CD4-positive, alpha-beta T cell treated with Interleukin-4 for 4 hours (primary cell): Measurements from ENCODE around the gene DPF3.
"Not testable (repeated sequence)": the region's sequence is repeated elsewhere in the genome, so short reads cannot be mapped to it uniquely, and the experiment has no call there.

Experiments used
- DNase-seq: peaks from one replicate; pipeline ENCODE4 v3.0.0-alpha.2; 2020

The DPF3 gene

DNA sequence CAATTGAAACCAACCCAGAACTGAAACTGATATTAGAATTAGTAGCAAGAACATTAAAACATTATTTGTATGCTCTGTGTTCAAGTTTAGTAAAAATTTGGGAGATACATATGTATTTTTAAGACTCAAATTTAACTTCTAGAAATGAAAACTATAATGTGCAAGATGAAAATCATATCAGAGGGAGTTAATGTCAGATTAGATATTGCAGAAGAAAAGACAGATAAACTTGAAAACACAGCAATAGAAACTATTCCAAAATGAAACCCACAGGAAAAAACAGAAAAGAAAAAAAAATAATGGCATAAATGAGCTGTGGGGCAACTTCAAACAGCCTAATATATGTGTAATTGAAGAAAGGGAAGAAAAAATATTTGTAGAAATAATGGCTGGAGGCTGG lies 134.9 kb downstream of the DPF3 start:
- DNase-seq, result no peak

DNA sequence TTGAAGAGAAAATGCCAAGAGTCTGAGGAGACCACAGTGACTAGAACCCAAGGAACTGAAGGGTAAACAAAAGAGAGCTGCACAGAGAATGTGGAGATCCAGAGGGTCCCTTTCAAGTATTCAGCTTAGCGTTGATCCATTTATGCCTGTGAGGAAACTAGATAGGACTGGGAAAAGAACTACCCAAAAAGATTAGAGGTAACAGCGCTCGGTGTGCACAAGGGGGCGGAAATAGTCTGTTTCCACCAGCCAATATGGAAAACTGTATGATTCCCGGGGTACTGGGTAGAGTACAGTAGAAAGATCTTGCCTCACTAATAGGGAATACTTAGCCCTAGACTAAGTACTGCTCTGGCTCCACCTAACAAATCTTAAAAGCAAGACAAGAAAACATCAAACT lies 135.5 kb downstream of the DPF3 start:
- DNase-seq, result no peak

DNA sequence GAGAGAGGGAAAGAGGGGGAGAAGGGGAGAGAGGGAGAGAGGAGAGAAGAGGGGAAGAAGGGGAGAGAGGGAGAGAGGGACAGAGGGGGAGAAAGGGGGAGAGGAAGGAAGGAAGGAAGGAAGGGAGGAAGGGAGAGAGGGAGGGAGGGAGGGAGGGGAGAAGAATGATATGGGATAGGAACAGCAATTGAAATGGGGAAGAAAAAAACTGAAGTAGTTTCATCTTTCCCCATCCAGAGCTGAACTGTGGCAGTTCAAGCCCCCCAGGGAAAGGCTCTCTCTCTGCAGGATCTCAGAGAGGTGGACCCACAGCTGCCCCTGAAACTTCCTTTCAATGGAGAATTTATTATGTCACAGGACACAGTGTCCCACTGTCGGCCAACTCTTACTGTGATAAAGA lies 136.9 kb downstream of the DPF3 start:
- no peak for DNase-seq

DNA sequence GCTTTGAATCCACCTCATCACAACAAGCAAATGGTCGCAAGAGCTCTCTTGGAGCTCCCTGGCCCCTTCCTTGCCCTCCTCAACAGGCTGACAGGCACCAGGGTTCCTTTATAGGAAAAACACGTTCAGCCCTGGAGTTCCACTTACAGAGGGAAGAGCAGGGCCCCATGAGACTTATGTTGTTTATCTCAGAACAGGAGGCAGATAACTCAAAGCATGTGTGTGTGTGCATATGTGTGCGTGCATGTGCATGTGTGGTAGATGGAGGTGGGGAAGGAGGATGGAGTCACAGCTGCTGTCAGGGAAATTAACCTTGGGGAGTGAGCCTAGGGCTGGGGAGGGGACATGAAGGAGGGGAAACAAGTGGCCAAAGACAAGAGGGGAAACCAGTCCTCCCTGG lies 138.1 kb downstream of the DPF3 start:
- DNase-seq, result no peak

DNA sequence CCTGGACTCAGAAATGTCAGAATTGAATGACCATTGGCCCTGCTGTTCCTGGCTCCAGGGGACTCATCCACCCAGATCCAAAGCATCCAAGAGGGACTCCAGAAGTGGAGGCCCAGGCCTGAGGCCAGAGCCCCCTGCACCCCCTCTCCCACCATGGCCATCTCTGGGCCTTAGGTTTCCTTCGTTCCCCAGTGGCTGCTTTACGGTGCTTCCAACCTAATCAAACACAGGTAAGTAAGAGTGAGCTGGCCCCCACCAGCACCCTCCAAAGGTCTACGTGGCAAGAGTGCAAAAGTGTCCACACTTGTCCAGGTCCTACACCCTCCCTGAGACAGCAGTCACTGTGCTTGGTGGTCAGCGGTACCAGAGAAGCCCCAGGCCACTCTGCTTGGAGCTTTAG lies 139.0 kb downstream of the DPF3 start:
- no peak for DNase-seq

DNA sequence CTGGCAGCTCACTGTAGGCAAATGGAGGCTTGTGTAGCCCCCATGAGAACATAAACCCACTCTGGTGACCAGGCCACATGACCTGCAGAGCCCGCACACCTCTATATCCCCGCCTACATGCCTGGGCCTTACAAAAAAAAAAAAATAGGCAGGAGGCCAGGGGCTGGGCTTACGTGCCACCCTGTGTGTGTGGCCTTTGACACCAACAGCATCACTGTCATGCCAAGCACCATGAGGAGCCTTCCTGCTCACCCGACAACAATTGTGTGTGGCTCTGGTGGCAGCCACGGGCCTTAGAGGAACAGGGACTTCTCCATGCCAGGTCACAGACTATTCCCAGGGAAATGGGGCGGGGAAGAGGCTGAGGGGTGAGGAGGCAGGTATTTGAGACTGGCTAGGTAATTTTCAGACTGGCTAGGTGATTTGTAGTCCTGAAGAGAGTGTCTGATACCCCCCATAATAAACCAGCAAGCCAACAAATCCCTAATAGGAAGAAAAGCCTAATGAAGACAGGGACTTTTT lies 140.0 kb downstream of the DPF3 start:
- no peak for DNase-seq

DNA sequence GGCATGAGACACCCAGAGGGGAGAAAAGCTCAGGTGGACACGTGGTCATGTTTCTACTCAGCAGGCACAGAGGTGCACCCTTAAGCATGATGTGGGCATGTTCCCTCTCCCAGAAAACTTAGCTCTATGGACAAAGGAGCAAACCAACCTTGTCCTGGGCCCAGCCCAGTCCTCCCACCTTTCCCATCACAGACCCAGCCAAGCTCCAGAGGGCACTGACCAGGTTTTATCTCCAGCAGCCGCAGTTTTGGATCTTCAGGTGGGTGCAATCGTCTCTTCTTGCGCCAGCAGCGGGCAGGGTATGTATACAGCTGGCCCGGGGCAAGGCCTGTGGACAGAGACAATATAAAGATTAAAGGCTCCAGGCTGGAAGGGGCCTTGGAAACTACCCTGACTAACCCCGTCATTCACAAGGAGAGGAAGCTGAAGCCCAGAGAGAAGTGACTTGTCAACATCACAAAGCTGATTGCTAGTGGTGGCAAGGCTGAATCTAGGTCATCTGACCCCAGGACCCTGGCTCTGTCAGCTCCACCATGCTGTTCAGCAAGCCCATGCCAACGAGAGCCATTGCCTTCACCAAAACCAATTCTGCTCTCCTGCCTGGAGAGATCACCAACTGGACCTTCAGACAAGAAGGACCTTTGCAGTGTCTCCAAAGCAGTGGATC lies 140.7 kb downstream of the DPF3 start:
- no peak for DNase-seq

DNA sequence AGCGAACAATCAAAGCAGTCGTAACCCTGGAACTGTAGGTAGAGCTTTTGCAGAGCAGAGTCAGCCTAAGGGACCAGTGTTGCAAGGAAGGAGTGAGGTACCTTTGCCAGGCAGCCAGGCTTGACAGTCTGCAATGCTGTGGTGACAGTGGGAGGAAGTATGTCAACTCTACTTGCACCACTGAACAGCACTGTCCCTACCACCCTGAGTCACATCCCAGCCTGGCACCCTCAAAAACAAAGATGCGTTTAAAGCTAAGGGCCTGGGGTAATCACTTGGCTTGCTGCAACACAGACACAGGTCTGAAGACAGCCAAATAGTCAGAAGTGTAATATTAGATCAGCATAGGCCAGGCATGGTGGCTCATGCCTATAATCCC lies 141.9 kb downstream of the DPF3 start:
- DNase-seq, result no peak

DNA sequence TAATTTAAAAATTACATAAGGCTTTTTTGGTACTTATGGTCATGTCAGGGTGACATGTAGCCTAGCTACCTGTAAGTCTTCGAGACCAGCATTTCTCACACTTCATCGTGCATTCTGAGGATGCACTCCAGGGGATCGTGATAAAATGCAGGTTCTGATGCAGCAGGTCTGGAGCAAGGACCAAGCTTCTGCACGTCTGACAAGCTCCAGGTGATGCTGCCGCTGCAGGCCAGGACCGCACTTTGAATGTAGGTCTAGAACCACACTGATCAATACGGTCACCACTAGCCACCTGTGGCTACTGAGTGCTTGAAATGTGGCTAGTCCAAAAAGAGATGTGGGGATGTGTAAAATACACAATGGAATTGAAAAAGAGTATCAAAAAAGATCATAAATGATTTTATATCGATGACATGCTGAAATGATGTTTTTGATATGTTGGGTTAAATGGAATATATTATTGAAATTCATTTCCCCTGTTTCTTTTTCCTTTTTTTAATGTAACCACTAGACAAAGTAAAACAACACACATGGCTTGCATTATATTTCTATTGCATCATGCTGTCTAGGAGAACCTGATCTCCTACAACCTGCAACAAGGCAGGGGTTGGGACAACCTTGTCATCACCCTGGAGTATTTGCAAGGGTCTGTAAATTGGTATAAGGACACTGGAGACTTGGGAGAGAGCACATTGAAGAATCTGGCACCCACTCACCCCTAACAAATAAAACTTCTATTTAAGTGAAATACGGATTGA lies 142.4 kb downstream of the DPF3 start:
- no peak for DNase-seq

DNA sequence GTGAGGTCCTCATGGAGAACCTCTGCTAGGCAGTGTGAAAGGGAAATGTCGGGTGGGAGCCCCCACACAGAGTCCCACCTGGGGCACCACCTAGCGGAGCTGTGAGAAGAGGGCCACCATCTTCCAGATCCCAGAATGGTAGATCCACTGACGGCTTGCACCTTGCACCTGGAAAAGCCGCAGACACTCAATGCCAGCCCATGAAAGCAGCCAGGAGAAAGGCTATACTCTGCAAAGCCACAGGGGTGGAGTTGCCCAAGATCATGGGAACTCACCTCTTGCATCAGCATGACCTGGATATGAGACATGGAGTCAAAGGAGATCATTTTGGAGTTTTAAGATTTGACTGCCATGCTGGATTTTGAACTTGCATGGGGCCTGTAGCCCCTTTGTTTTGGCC lies 145.0 kb downstream of the DPF3 start:
- DNase-seq, result not testable (repeated sequence)

DNA sequence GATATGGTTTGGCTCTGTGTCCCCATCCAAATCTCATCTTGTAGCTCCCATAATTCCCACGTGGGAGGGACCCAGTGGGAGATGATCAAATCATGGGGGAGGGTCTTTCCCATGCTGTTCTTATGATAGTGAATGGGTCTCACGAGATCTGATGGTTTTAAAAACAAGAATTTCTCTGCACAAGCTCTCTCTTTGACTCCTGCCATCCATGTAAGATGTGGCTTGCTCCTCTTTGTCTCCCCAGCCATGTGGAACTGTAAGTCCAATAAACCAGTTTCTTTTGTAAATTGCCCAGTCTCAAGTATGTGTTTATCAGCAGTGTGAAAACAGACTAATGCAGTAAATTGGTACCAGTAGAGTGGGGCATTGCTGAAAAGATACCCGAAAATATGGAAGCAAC lies 146.2 kb downstream of the DPF3 start:
- no peak for DNase-seq

DNA sequence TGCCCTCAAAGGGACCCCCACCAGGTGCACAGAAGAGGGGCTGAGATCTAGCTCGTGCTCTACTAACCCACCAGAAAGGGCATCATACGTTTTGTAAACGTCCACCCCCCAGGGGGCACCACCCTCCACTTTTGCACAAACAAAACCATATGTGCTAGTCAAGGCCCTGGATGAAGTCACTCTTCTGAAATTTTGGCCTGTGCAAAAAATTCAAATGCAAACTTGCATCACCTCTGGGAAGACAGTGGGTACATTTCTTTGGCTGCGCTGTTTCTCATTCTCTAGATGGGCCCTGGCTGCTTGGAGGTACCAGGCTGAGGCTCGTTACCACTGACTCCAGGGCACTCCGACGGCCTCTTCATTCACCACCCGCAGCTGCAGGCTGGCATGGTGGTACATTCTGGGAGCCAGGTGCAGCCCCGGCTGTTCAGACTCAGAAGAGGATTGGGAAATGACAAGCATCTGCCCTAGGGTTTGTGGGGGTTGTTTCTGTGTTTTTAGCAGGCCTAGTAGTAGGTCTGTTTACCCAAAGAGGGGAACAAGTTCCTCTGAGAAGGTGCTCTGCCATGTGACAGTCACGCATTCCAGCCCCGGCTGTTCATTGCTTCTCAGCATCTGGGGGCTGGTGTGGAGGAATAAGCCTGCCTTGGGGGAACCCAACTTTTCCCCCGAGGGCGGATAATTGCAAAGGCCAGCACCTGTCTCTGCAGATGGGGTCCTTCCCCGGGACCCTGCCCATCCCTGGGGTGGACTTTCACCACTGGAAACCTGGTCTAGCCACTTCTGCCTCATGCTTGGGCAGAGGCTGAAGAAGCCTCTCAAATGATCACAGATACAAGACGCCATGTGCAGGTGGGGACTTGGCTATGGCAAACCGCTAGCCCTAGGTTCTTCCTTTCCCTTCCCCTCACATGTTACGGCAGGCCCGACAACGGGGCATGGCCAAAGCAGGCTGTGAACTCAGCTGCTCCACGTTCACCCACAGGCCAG lies 147.6 kb downstream of the DPF3 start:
- DNase-seq, result no peak

DNA sequence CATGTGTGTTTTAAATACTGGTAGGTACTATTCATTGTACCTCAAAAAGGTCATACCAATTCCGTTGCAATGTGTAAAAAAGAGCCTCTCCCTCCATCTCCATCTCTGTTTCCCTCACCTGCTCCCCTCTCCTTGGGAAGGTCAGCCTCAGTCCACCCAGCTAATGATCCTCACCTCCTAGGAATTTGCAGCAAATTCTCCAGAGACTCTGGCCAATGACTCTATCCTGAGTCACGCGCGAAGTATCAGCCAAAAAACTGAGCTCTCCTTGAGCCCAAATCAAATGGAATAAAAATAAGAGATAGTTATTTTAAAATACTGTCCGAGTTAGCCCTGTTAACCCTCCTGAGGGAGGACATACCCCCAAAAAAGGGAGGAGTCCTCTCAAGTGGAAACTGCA lies 148.4 kb downstream of the DPF3 start:
- no peak for DNase-seq

DNA sequence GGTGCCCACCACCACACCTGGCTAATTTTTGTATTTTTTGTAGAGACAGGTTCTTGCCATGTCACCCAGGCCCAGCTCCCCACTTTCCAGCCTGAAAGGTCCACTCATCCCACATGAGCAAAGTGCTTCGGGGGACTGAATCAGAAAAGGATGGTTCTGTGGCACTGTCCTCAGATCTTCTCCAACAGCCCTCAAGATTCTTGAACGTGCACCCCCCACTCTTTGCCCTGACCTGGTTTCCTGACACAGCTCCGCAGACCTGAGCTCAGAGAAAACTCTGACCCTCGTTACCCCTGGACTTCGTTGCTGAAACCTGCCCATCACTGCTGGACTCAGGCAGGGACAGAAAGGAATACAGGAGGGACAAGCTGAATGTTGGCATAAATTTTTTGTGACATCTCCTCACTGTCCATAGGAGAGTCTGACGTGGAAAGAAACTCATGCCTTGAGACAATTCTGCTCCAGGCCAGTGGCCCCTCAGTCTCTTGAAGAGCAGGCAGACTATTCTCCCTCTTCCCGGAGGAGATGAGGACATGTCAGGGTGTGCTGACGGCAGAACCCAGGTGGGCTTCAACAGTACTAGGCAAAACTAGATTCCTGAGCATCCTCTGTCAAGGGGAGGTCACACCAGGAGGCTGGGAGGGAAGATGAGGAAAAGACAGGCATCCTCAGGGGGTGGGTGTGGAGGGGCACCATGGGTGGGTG lies 149.3 kb downstream of the DPF3 start:
- no peak for DNase-seq

DNA sequence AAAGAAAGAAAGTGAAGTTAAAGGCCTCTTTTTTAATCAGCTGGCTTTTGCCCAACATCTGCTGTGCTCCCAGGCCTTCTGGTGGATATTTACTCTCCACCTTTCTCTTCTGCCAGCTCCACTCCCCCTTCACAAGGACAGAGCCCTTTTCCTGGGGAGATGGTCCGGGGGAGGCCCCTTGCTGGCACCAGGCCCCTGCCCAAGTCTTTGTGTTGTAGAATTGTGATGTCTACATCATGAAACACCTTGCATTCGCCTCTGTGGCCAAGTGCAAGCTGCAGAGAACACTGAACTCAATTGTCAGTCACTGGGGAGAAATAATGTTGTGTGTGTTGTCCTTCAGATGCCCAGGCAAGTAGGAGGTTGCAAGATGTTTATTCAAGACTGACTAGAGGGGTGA lies 150.3 kb downstream of the DPF3 start:
- DNase-seq, result no peak

DNA sequence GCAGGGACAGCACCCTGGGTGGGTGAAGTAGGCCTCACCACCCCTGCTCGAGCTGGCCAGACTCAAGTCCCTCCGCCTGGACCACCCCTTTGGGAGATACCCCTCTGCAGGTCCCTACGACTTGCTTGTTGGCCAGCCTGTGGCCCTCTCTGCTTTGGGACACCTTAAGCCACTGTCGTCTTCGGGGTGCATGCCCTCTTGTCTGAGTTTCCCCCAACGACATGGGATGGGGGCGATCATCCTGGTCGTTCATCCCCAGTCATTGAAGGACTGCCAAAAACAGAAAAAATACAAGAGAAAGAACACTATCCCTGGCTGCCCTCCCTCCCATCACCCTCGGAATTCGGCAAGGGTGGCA lies 151.1 kb downstream of the DPF3 start:
- DNase-seq, result no peak

DNA sequence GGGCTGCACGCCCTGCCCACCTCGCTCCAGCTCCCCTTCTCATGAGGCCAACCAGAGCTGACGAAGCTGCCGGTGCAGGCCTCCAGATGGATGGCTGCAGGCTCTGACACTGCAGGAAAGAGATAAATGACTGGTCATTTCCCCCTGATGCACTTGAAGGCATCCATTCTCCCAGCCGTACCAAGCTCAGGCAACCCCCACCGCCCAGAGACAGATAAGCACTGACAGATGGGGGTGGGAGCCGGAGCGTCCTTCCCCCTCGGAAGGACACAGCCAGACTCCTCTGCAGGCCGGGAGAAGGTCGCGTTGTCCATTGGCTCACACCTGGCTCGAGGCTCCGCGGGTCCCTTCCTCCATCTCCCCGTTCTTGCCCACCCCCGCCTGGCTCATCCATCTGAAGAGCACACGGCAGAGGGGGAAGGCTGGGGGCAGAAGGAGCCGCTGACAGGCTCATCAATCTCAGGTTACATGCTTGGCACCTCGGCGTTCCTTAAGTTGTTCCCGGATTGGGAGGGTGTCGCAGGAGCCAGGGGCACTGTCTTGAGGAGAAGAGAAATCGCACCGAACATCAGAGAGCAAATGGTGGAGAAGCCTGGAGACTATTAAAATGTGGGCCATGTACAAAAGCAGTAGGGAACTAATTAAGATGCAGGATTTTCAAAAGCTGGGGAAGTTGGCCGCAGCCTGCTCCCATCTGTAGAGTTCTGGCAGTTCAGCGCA lies 151.6 kb downstream of the DPF3 start:
- DNase-seq, result no peak

DNA sequence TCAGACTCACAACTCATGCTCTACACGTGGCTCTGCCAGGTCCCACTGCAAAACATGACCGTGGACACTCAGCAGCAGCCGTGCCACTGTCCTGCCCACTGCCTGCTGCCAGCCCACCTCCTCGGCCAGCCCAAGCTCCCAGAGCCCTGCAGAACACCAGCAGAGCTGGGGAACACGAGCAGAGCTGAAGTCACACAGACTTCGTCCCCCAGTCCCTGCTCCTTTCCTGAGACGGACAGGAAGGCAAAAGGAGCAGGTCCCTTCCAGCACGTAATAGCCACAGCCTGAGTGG lies 152.1 kb downstream of the DPF3 start:
- no peak for DNase-seq

DNA sequence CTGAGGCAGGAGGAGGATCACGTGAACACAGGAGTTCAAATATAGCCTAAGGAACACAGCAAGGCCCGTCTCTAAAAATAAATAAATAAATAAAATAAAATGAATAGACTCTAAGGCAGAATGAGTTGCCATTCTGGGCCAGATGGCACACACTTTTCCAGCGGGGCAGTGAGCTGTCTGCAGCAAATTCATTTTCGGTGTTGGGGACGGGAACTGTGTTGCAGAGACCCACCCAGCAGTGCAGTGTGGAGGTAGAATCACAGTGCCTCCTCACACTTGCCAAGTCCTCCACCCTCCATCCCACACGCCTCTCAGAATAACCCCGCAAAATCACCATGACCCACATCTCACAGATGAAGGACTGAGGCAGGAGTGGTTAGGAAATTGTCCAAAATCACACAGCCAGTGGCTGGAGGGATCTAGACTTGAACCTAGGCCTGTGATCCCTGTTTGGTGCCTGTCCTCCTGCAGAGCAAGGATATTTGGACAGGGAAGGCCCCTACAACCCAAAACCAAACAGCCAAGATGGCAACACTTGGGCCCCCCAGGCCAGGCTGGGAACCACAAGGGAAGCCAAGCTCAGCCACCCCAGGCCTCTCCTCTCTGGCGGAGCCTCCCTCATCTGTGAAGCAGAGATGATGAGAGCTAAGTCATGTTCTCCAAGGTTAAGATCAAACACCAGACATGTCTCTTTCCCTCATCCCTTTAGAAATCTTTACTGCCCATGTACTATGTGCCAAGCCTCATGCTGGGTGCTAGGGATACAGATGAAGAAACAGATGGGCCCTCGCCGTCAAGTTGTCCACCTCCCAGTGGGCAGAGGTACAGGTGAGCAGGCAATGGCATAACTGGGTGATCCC lies 152.7 kb downstream of the DPF3 start:
- no peak for DNase-seq

DNA sequence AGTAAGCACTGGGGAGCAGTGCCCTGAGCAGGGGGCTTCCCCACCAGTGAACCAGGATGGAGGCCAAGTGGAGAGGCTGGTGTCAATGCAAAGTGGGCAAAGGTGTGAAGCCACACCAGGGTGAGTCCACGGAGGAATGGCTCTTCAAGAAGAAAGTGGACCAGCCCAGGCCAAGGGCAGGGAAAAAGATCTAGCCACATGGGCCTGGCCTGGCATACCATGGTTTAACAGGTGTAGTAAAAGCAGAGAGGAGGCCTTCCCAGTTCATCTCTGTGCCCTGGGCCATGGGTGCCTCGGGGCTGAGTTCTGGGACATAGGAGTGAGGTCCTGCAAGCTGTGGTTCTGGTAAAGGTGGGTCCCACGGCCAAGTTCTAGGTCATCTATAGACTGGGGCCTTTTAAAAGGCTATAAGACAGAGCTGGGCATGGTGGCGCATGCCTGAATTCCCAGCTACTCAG lies 153.4 kb downstream of the DPF3 start:
- DNase-seq, result no peak
